ENCODE measurements around the gene TPX2.
"Not testable (repeated sequence)": the region's sequence is repeated elsewhere in the genome, so short reads cannot be mapped to it uniquely, and the experiment has no call there.

The TPX2 gene

GRCh38 chr20:31746068-31746878 lies 7.2 kb downstream of the TPX2 start:
- no peak overlapping the region for H3K4me2 ChIP-seq (ENCODE audit: low read depth, low read length, poor library complexity, severe bottlenecking)
- no peak overlapping the region for H3K9ac ChIP-seq (ENCODE audit: low read length)
- peaks cover 10% of the 10 kb centered on the region; the same call in 1 of the 2 replicates for H3F3A ChIP-seq (ENCODE audit: insufficient read depth)
- H3K4me3 ChIP-seq (ENCODE audit: insufficient read depth, low read length, poor library complexity, severe bottlenecking) = no peak overlapping the region
- H3K9me2 ChIP-seq (replicated peaks; ENCODE audit: insufficient read depth, low read length) = no peaks in the 10 kb centered on the region
- H2AFZ ChIP-seq (ENCODE audit: low read depth, low read length, severe bottlenecking) = no peak overlapping the region
- peaks cover 25% of the 10 kb centered on the region; the same call in 1 of the 2 replicates for H4K20me1 ChIP-seq (ENCODE audit: low read depth, low read length)
- H3K36me3 ChIP-seq (ENCODE audit: low read length) = peaks cover 31% of the 10 kb centered on the region
- no peak for TF ChIP-seq CTCF (IDR thresholded peaks at IDR 0.05; ENCODE audit: insufficient read depth, low read length, poor library complexity, severe bottlenecking)
- no peak for TF ChIP-seq EZH2phosphoT487 (conservative IDR thresholded peaks at IDR 0.05; ENCODE audit: low read length)
- H3K9me3 ChIP-seq (ENCODE audit: insufficient read depth, low read length) = no peaks in the 10 kb centered on the region
- H3K27ac ChIP-seq (ENCODE audit: low read depth, low read length) = no peak overlapping the region
- peaks cover 93% of the 10 kb centered on the region for H3K79me2 ChIP-seq (ENCODE audit: insufficient read depth, low read length)
- H3K27me3 ChIP-seq (ENCODE audit: low read length) = no peaks in the 10 kb centered on the region

- not testable (repeated sequence) for H3K4me2 ChIP-seq (ENCODE audit: low read depth, low read length, poor library complexity, severe bottlenecking); H3K9me3 ChIP-seq (ENCODE audit: insufficient read depth, low read length); H3K4me3 ChIP-seq (ENCODE audit: insufficient read depth, low read length, poor library complexity, severe bottlenecking); H3K9ac ChIP-seq (ENCODE audit: low read length); H3K9me2 ChIP-seq (replicated peaks; ENCODE audit: insufficient read depth, low read length); H3K27me3 ChIP-seq (ENCODE audit: low read length); H3K27ac ChIP-seq (ENCODE audit: low read depth, low read length); H3F3A ChIP-seq (ENCODE audit: insufficient read depth); H2AFZ ChIP-seq (ENCODE audit: low read depth, low read length, severe bottlenecking)
- H4K20me1 ChIP-seq (ENCODE audit: low read depth, low read length) = peaks cover 29% of the 10 kb centered on the region
- peaks cover 31% of the 10 kb centered on the region for H3K36me3 ChIP-seq (ENCODE audit: low read length)
- peaks cover 93% of the 10 kb centered on the region for H3K79me2 ChIP-seq (ENCODE audit: insufficient read depth, low read length)
Observed at GRCh38 chr20:31747028-31747427, 7.9 kb downstream of the TPX2 start.

- peaks cover 30% of the 10 kb centered on the region for H4K20me1 ChIP-seq (ENCODE audit: low read depth, low read length)
- peaks cover 93% of the 10 kb centered on the region for H3K79me2 ChIP-seq (ENCODE audit: insufficient read depth, low read length)
- no peak overlapping the region for H2AFZ ChIP-seq (ENCODE audit: low read depth, low read length, severe bottlenecking)
- no peaks in the 10 kb centered on the region for H3K9me3 ChIP-seq (ENCODE audit: insufficient read depth, low read length)
- no peak overlapping the region for H3K4me3 ChIP-seq (ENCODE audit: insufficient read depth, low read length, poor library complexity, severe bottlenecking)
- H3F3A ChIP-seq (ENCODE audit: insufficient read depth) = peaks cover 10% of the 10 kb centered on the region; the same call in 1 of the 2 replicates
- peaks cover 27% of the 10 kb centered on the region for H3K36me3 ChIP-seq (ENCODE audit: low read length)
- no peaks in the 10 kb centered on the region for H3K9me2 ChIP-seq (replicated peaks; ENCODE audit: insufficient read depth, low read length)
- no peak overlapping the region for H3K4me2 ChIP-seq (ENCODE audit: low read depth, low read length, poor library complexity, severe bottlenecking)
- H3K9ac ChIP-seq (ENCODE audit: low read length) = no peak overlapping the region
- no peaks in the 10 kb centered on the region for H3K27me3 ChIP-seq (ENCODE audit: low read length)
- TF ChIP-seq EZH2phosphoT487 (conservative IDR thresholded peaks at IDR 0.05; ENCODE audit: low read length) (no peak), CTCF (IDR thresholded peaks at IDR 0.05; ENCODE audit: insufficient read depth, low read length, poor library complexity, severe bottlenecking) (no peak)
- no peak overlapping the region for H3K27ac ChIP-seq (ENCODE audit: low read depth, low read length)
Observed at GRCh38 chr20:31747640-31748039, 8.6 kb downstream of the TPX2 start.

- Histone ChIP-seq H3K27me3 (ENCODE audit: low read length) (no peaks in the 10 kb centered on the region), H3K79me2 (ENCODE audit: insufficient read depth, low read length) (peaks cover 94% of the 10 kb centered on the region), H3K4me2 (ENCODE audit: low read depth, low read length, poor library complexity, severe bottlenecking) (no peak overlapping the region), H3K9me3 (ENCODE audit: insufficient read depth, low read length) (no peaks in the 10 kb centered on the region), H3K4me3 (ENCODE audit: insufficient read depth, low read length, poor library complexity, severe bottlenecking) (no peak overlapping the region), H3K36me3 (ENCODE audit: low read length) (peaks cover 23% of the 10 kb centered on the region), H3F3A (ENCODE audit: insufficient read depth) (peaks cover 10% of the 10 kb centered on the region; the same call in 1 of the 2 replicates), H3K9me2 (replicated peaks; ENCODE audit: insufficient read depth, low read length) (no peaks in the 10 kb centered on the region), H3K27ac (ENCODE audit: low read depth, low read length) (no peak overlapping the region), H4K20me1 (ENCODE audit: low read depth, low read length) (peaks cover 37% of the 10 kb centered on the region), H3K9ac (ENCODE audit: low read length) (no peak overlapping the region), H2AFZ (ENCODE audit: low read depth, low read length, severe bottlenecking) (no peak overlapping the region)
- TF ChIP-seq CTCF (IDR thresholded peaks at IDR 0.05; ENCODE audit: insufficient read depth, low read length, poor library complexity, severe bottlenecking) (no peak), EZH2phosphoT487 (conservative IDR thresholded peaks at IDR 0.05; ENCODE audit: low read length) (no peak)
Observed at GRCh38 chr20:31749223-31749622, 10.1 kb downstream of the TPX2 start.
